Dedifferentiated amniotic fluid mesenchymal stem cell (primary cell): ENCODE measurements around the gene PAXX.
A peak's percentile ranks its signal among the peaks of the same experiment; 100 is the strongest.

Experiments
- DNase-seq: peaks from one replicate; pipeline ENCODE4 v3.0.0-alpha.2; 2016; ENCODE audit errors: extremely low spot score

PAXX gene, protein sequence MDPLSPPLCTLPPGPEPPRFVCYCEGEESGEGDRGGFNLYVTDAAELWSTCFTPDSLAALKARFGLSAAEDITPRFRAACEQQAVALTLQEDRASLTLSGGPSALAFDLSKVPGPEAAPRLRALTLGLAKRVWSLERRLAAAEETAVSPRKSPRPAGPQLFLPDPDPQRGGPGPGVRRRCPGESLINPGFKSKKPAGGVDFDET

DNA sequence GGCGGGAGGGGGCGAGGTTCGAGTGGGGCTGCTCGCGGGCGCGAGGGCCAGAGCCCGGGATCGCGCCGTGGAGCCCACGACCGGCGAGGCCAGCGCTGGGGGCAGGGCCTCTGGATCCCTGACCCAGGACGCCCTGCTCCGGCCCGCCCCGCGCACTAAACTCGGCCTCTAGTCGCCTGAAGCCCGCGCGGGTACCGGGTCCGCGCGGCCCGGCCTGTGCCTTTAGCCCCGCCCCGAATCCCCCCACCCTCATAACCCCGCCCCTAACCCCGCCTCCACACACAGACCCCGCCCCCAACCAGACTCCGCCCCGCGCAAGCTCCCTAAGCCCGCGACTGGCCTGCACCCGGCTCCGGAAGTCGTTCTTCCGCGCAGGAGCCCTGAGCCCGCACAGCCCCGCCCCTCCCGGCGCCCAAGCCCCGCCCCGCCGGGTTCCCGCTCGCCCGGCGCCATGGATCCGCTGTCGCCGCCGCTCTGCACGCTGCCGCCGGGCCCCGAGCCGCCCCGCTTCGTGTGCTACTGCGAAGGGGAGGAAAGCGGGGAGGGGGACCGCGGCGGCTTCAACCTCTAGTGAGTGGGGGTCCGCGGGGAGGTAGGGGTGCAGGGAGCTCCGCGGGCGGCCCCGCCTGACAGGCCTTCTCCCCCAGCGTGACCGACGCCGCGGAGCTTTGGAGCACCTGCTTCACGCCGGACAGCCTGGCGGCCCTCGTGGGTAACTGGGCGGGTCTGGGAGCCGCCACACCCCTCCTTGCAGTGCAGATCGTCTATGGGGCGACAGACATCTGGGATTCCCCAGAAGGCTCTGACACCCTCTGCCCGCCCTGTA, at the start of gene PAXX:
Gene PAXX (plus strand): TSS at position 430 of the 826 bp plus-strand sequence. CDS start 22 bp downstream, at position 452.
- peak; percentile 83 for DNase-seq

DNA sequence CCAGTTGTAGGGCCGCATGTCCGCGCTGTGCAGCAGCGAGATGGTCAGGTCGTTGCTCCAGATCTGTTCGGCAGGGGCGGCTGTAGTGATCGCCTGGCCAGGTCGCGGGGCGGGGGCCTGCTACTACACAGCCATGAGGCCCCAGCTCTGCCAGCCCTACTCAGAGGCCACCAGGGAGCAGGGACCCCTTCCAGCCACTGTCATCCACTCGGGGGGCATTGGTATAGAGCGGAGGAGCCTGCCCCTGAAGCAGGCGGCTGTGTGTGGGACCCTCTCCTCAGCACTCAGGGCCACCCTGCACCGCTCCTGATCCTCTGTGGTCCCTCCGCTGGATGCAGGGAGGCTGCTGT, 49.4 kb upstream of the PAXX start:
- no peak for DNase-seq

DNA sequence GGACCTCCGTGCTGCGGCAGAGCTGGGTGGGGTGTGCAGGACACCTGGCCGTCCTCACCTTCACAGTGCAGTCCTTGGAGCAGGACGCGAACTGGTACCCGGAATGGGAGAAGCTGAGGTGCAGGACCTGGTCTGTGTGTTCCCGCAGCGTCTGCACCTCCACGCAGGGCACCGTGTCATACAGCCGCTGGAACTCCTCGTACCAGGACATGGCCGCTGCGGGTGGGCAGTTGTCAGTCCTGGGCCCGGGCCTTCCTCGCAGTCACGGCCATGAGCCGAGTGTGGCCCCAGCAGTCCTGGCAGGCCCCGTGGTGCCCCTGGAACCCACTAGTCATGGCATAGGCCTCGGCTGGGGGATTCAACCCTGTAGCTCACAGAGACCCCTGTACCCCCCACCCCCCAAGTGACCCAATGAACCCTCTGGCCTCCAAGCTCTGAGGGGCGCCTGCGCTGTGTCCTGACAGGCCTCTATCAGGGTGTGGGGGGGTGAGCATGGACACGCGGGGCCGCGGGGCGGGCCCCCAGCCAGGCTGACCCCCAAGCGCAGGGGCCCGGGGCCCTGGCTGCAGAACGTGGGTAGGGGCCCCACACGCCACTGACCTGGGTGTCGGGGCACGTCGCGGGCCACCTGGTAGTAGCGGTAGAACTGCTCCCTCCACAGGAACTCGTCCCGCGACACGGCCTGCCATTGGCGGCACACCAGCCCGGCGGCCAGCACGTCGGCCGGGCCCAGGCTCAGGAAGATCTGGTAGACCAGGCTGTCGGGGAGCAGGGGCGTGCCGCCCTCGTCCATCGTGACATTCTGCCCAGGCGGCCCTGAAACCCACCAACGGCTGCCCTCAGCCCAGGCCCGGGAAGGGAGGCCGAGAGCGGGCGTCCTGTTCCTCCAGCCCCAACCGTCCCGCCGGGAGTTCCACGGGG, 48.7 kb upstream of the PAXX start:
- no peak for DNase-seq

DNA sequence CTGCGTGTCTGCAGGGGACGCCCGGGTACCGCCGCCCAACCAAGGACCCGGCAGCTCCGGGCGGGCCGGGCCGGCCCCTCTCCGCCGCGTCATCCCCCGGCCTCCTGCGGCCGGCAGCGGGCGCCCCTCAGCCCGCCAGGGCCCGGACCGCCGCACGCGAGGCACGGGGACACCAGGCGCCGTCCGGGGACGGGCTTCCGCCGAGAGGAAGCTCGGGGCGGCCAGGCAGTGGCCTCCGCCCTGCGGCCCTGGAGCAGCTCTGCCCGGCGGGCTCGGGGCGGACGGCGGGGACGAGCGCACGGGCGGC, 48.1 kb upstream of the PAXX start:
- DNase-seq, result peak; percentile 40

DNA sequence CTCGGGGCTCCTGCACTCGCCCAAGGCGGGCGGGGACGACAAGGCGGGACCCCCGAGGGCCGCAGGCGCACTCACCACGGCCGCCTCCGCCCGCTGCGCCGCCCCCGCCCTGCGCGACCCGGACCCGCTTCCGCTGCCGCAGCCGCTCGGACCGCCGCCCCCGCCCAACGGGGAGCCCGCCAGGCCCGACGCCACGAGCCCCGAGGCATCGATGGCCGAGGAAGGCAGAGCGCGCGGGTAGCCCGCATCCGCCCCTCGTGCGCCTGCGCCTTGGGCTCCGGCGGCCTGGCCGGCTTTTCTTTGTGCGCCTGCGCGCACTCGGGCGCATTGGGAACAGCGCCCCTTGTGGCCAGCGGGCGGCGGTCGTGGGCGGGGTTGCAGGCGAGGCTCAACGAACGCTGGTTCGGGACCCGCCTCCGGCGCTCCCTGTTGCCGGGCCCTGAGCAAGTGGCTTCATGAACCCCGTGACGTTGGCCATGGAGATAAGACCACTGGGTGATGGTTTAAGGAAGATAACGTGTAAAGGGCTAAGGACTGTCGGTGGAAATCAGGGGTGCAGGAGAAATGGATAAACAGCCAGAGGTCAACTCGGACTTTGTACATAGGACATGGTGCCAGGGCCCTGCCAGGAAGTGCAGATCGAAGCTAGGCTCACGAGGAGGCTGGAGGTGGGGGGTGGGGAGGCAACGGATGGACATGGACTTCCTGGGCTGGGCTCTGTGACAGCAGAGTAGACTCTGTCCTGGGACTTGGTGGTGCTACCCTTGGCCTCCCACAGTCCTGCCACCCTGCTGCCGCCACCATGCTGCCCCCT, 47.5 kb upstream of the PAXX start, which contains the start of the genes C8G and FBXW5:
Gene C8G (plus strand): TSS at position 725 of the 814 bp plus-strand sequence. CDS start 78 bp downstream, at position 803.
Gene FBXW5 (minus strand): TSS at position 220 of the 814 bp plus-strand sequence. CDS start 655 bp downstream, outside the sequence.
- DNase-seq, result peak; percentile 89

DNA sequence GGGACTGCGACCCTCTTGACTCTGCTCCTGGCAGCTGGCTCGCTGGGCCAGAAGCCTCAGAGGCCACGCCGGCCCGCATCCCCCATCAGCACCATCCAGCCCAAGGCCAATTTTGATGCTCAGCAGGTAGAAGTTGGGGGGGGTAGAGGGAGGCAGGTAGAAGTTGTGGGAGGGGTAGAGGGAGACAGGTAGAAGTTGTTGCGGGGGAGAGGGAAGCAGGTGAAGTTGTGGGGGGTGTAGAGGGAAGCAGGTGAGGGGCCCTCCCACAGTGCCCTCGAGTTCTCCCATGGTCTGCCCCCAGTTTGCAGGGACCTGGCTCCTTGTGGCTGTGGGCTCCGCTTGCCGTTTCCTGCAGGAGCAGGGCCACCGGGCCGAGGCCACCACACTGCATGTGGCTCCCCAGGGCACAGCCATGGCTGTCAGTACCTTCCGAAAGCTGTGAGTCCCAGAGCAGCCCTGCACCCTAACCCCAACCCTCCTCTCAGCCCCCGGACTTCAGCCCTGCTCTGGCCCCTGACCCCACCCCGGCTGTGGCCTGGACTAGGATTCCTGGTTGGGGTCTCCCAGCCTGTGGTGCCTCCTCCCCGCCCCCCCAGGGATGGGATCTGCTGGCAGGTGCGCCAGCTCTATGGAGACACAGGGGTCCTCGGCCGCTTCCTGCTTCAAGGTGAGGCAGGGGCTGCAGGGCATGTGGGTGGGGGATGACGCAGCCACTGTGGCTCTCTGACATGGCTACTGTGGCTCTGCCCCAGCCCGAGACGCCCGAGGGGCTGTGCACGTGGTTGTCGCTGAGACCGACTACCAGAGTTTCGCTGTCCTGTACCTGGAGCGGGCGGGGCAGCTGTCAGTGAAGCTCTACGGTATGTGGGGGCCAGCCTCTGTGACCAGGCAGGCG, 46.6 kb upstream of the PAXX start:
- no peak for DNase-seq

DNA sequence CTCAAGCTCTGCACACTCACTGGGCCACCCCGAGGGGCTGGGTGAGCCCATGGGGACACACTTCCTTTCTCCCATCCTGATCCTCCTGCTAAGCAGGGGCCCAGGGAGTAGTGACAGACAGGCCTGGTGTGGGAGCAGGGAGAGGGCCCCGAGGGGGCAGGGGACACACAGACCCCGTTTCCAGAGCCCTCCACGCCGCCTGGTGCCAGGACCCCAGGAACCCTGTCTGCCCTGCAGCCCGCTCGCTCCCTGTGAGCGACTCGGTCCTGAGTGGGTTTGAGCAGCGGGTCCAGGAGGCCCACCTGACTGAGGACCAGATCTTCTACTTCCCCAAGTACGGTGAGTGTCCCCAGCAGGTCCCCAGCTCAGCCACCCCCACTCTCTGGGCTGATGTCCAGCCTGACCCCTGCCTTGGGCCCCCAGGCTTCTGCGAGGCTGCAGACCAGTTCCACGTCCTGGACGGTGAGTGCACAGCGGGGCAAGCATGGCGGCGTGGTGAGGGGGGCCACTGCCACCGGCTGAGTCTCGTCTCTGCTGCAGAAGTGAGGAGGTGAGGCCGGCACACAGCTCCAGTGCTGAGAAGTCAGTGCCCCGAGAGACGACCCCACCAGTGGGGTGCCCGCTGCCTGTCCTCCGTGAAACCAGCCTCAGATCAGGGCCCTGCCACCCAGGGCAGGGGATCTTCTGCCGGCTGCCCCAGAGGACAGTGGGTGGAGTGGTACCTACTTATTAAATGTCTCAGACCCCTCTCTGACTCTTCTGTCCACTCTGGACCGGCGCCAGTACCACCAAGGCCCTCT, 45.8 kb upstream of the PAXX start:
- DNase-seq, result no peak

DNA sequence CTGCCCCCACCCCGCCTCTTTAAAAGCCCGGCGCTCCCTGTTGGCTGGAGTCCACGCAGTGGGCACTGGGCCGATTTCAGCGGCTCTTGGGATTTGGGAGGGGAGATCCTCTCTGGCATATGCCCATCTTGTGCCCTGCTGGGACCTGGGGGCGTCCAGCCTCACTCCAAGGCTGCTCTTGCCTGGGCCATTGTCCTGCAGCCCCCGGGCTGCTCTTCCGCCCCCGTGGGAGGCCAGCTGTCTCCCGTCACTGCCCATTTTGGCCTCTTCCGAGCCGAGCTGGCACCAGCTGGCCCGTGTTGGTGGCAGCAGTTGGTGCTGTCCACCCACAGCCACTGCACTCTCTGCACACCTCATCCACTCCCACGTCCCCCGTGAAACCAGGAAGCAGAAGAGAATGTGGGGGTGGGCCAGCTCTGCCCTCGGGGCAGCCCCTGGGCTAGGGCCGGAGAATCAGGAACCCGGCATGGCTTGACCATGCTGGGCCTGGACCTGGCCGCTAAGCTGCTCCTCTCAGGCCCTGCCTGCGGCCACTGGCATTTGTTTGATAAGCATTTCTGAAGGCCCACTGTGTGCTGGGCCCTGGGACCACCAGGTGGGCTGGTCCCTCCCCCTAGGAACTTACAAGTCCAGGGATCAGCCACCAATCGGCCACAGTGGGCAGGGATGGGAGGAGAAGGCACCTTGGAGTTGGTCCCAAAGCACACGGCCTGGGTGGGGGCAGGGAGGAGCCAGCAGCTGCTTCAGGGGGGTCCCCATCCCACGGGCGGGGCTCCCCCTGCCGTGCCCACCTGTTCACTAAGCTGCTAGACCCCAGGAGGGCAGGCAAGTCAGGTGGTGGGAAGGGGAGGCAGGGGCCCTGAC, 45.0 kb upstream of the PAXX start:
- no peak for DNase-seq

DNA sequence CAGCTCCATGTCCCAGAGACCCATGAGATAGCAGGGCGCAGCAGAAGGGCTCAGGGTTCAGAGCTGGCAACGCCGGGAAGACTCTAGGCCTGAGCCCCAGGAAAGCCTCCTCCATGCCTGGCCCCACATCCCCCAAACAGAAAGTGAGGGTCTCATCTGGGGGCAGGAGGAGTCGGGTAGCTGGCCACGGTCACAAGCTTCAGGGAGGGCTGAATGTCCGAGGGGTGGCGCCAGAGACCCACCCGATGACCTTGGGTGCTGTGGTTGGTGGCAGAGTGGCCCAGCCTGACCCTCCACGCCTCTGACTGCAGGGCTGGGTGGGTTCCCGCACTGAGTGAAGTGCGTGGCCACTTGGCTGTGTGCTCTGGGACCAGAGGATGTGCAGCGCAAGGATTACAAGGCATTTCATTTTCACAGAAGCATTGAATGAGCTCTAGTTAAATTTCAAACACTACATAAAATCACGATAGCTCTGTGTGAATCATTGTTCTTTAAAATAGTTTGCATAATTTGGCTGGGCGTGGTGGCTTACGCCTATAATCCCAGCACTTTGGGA, 44.2 kb upstream of the PAXX start:
- no peak for DNase-seq

DNA sequence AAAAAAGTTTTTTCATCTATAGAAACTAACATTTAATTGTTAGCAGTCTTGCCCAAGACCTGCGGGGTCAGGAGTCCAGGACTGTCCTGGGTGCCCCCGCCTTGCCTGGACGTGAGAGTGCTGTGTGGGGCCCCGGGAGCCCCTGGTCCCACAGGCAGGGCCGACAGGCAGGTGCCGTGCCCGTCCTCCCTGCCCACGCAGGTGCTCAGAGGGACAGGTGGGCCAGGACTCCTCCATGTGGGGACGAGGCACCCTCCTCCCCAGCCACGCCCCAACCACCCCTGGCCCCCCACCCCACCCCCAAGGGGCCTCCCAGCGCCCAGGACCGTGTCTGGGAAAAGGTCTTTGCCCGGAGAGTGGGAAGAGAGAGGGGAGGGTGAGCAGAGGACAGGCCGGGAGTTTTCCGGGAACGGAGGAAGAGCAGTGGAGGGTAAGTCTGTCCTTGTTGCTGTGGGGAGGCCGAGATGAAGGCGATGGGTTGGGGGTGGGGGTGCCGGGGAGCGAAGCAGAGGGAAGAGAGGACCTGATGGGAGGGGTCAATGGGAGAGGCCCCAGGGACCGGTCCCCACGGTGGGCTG, 42.9 kb upstream of the PAXX start:
- no peak for DNase-seq

DNA sequence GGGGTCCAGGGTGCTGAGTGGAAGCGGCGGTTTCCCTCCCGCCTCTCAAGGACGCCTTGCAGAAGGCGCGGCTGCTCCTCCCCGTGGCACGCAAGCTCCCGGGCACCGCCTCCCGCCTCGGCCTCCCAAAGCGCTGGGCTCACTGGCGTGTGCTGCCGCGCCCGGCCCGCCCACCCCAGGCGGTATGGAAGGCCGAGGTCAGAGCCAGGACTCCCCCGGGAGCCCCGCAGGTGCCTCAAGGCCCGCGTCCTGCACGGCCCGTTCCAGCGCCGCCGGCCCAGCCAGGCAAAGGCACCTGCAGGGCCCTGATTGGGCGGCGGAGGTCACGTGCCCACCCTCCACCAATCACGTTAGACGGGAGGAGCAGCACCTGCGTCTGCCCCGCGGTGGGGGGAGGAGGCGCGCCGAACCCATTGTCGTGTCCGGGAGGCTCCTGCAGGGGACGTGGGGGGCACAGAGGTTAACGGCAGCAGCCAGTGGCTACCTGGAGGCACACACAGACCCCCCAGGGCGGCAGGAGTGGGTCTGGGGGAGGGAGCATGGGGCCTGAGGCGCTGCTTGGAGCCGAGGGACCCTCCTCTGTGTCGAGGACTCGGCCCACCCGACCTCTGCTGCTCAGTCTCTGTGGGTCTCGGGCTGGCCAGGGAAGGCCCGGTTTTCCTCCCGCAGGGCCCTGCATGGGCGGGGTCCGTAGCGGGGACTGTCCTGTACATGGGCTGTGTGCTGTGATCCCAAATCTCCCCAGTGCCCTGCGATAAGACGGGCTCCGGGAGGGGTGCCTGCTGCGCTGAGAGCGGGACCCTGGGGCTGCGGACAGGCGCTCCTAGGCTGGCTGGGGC, 42.2 kb upstream of the PAXX start:
- peak; percentile 56 for DNase-seq

DNA sequence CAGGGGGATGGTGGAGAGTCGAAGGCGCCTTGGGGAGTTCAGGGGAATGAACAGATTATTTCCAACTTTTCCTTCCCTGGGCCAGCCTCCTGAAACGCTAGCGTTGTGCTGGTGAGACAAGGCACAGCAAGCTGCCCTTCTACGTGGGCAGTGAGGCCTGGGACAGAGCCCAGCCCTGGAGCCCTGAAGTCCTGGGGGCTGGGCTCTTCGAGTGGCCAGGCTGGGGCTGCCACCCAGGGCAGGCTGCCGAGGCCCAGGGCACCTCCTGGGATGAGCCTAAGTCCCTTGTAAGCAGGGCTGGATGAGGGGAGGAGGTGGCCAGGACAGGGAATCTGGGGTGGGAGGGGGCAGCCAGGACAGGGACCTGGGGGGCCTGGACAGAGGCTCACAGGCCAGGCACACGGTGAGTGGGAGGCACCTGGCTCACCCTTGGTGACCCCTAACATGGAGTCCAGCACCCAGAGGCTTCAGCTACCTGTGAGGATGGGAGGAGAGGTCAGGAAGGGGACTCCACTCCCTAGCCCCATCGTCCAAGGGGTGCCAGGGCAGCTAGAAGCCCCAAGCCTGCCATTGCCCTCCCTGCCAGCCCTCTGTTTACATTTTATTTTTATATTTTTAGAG, 41.5 kb upstream of the PAXX start:
- no peak for DNase-seq

DNA sequence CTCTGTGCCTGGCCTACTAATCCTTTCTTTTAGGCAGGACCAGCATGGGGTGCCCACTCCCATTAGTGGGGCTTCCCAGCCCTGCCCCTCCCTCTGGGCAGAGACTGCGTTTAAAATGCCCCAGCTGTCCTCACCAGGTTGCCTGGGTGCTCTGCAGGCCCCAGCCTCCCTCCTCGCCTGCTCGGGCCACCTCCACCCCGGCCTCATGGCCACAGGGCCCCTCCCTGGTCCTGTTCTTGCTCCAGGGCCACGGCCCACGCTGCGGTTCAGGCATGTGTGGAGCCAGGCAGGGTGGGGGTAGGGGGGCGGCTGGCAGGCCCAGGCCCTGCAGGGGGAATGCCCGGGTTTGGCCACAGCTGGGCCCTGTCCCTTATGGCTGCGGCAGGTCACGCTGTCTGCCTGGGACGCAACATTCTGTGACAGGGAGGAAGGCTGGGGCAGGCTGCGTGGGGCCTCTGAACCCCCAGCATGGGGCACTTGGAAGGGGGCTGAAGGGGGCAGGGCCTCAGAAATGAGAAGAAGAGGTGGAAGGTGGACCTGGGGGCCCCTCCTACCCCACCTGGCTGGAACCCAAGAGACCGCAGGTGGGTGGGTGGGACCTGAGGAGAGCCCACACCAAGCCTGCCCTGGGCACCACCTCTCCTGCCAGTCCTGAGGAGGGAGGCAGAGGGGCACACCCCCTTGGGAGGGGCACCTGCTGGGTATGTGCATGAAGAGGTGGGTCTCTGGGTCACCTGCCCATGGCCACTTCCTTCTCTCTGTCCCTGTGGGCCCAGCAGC, 40.5 kb upstream of the PAXX start, which contains the start of gene LCN12:
Gene LCN12 (plus strand): TSS at position 733 of the 780 bp plus-strand sequence. CDS start 55 bp downstream, outside the sequence.
- DNase-seq, result no peak

DNA sequence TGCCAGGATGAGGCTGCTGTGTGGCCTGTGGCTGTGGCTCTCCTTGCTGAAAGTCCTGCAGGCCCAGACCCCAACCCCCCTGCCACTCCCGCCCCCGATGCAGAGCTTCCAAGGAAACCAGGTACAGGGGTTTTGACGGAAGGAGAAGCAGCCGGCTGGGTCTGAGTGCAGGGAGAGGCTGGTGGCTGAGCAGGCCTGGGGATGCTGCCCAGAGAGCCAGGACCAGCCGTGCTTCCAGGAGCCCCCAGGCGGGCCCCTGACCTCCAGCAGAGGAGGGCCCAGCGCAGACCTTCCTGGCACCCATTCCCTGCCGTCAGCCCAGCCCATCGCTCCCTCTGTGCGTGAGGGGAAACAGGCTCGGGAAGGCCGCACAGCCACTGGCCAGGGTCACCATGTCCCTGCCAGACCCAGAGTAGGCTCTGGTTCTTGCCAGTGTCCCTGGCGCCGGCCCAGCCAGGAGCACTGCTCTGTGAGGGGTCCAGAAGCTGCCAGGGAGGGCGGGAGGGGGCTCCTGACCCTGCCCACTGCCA, 39.8 kb upstream of the PAXX start:
- no peak for DNase-seq
